Measurements from ENCODE around the gene PGM1. TPM values are rescaled to one million over a fixed set of nuclear protein-coding genes. Genes with fewer than 3 reads are reported as not detected.

PGM1 gene
- total and polyA plus RNA-seq, 2 of the 13 experiments (the other 11 are each of a cell fraction or from before 2014, with no cell fraction given), result 51.6 to 105 TPM

- H4K20me1 ChIP-seq (ENCODE audit: insufficient read depth, low read length), result no peaks in the 10 kb centered on the region
- intact Hi-C loops (cut with micrococcal nuclease; ENCODE audit: unreplicated experiment) (loop anchor here (1.0 kb wide), 1 partner anchor 16 kb away; no protein-coding TSS in a partner anchor), in situ Hi-C loops (cut with HindIII; ENCODE audit: extremely low pct_ligation_motif_present, low pct_unique_long_range_greater_than_20kb) (no loop called here)
- ChIA-PET CTCF (ENCODE audit: low intra/inter-chr PET ratio, low total read pairs) (no interaction called here), POLR2A (no interaction called here)
- no peak for FAIRE-seq
- H3K36me3 ChIP-seq (replicated peaks in 1 of 2; ENCODE audit: control insufficient read depth in 1 of 2, insufficient read depth in 2 of 2, low read length in 2 of 2), result peaks cover 13 to 62% of the 10 kb centered on the region in 2 experiments
- no peak overlapping the region for H3K4me2 ChIP-seq (ENCODE audit: low read depth, low read length)
- peak overlapping the region; percentile 95 for H3K27ac ChIP-seq (ENCODE audit: extremely low read length, insufficient read depth, low read length)
- H2AFZ ChIP-seq (ENCODE audit: low read length), result no peak overlapping the region
- no peaks in the 10 kb centered on the region for H3K27me3 ChIP-seq (ENCODE audit: control insufficient read depth in 1 of 2, insufficient read depth in 2 of 2, low read length in 2 of 2)
- H3K4me3 ChIP-seq (replicated peaks in 1 of 3; ENCODE audit: insufficient read depth in 1 of 3, low read depth in 2 of 3, low read length in 3 of 3), result no peak overlapping the region
- TF ChIP-seq TBX3 (IDR thresholded peaks at IDR 0.05; ENCODE audit: borderline replicate concordance), result no peak
- TF ChIP-seq NCOA1 (CRISPR knock-in tag; IDR thresholded peaks at IDR 0.05), result no peak
- no peak for TF ChIP-seq REPIN1 (CRISPR knock-in tag; IDR thresholded peaks at IDR 0.05; ENCODE audit: borderline replicate concordance, low read depth)
- no peak for TF ChIP-seq PRPF4 (IDR thresholded peaks at IDR 0.05; ENCODE audit: low read depth, low read length, poor library complexity, severe bottlenecking)
- TF ChIP-seq FOXC1 (CRISPR knock-in tag; IDR thresholded peaks at IDR 0.05; ENCODE audit: borderline replicate concordance), result no peak
- TF ChIP-seq ZNF749 (CRISPR knock-in tag; IDR thresholded peaks at IDR 0.05; ENCODE audit: borderline replicate concordance), result no peak
- TF ChIP-seq ZNF550 (CRISPR knock-in tag; IDR thresholded peaks at IDR 0.05; ENCODE audit: borderline replicate concordance), result no peak
- TF ChIP-seq, protein P1, sequence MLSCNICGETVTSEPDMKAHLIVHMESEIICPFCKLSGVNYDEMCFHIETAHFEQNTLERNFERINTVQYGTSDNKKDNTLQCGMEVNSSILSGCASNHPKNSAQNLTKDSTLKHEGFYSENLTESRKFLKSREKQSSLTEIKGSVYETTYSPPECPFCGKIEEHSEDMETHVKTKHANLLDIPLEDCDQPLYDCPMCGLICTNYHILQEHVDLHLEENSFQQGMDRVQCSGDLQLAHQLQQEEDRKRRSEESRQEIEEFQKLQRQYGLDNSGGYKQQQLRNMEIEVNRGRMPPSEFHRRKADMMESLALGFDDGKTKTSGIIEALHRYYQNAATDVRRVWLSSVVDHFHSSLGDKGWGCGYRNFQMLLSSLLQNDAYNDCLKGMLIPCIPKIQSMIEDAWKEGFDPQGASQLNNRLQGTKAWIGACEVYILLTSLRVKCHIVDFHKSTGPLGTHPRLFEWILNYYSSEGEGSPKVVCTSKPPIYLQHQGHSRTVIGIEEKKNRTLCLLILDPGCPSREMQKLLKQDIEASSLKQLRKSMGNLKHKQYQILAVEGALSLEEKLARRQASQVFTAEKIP (CRISPR knock-in tag; IDR thresholded peaks at IDR 0.05; ENCODE audit: borderline replicate concordance), result no peak
- peaks cover 2% of the 10 kb centered on the region for H3K79me2 ChIP-seq (ENCODE audit: insufficient read depth, low read length)
- BruUV-seq (replicated peaks), result no TSS peak
- ATAC-seq, result no peak
- H3K4me1 ChIP-seq (ENCODE audit: insufficient read depth, low read length), result peaks cover 96% of the 10 kb centered on the region
- no peak for DNase-seq (ENCODE audit: low spot score)
- H3K9ac ChIP-seq (ENCODE audit: insufficient read depth, low read depth, low read length), result no peak overlapping the region
- 98% methylated on average over 8 of the region's 8 CpGs for WGBS (ENCODE audit: low lambda C conversion rate)
- no peaks in the 10 kb centered on the region for H3K9me3 ChIP-seq (ENCODE audit: low read length)
These were observed 45.7 kb downstream of the PGM1 start for GRCh38 chr1:63638875-63639274.

Data from HepG2 (cell line).